Suppressor macrophage (primary cell): ENCODE data around the gene HOTAIR.

Experiments
- DNase-seq, 4 experiments: peaks; one replicate each; pipeline ENCODE4 v3.0.0-alpha.2; 2020 to 2022

HOTAIR gene

GRCh38 chr12:54011665-54012532 is 37.1 kb upstream of the HOTAIR start:
- DNase-seq: no peak

DNA sequence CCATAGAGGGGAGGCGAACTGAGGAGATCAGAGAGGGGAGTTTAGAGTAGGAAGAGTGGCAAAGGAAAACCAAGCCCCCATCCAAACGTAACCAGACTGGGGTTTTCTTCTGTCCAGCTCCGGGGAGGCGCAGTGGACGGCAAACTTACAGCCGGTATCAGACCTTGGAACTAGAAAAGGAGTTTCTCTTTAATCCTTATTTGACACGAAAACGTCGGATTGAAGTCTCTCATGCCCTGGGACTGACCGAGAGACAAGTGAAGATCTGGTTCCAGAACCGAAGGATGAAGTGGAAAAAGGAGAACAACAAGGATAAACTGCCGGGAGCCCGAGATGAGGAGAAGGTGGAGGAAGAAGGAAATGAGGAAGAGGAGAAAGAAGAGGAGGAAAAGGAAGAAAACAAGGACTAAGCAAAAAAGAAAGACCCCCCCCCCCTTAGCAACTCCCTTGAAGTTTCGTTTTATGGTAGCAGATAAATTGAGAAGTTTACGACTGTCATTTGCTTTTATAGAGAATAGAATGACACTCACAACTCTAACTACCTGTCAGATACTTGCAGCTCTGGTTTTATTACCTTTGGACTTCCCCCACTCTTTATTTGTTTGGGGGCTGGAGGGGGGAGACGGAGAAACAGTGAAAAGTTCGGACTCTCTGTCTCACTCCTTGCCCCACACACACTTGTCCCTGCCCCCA is 36.4 kb upstream of the HOTAIR start:
- no peak for DNase-seq

- no peak for DNase-seq
Measured at GRCh38 chr12:54010053-54010971, 35.6 kb upstream of the HOTAIR start.

- peak; percentile 23 to 63 (median 46) for DNase-seq
Measured at GRCh38 chr12:54009171-54010052, 34.7 kb upstream of the HOTAIR start.

GRCh38 chr12:54008260-54008552 is 33.5 kb upstream of the HOTAIR start:
- DNase-seq: no peak

DNA sequence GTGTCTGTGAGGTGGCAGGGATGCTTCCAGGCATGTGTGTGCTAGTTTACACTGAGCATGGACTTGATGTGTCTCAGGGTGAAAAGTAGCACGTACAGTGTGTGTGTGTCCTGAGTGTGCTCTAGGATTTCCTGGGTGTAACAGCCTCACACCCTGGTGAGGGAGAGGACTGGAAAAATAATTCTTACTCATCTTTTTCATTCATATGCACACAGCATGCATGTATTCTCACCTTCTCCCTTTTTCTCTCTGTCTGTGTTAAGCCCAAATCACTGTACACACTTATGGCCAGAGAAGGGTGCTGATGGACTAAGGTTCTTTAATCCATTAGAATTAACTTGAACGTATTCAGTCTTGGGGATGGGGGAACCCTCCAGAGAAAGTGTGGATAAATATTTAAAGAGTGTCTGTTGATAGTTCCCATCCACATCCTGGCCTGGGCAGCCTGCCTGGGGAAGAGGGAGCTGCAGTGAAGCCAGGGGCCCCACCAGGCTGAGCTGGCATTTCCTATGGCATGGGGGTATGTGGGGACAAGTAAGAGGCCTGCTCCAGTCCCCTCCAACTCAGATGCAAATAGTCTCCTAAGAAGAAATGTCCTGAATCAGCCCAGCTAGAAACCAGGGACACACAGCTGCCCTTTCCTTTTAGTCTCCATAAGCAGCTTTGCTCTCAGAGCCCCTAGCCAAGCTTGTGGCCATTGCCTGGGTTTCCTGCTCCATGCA is 32.9 kb upstream of the HOTAIR start:
- DNase-seq: no peak

- no peak for DNase-seq
Measured at GRCh38 chr12:54006559-54007220, 31.9 kb upstream of the HOTAIR start.

DNA sequence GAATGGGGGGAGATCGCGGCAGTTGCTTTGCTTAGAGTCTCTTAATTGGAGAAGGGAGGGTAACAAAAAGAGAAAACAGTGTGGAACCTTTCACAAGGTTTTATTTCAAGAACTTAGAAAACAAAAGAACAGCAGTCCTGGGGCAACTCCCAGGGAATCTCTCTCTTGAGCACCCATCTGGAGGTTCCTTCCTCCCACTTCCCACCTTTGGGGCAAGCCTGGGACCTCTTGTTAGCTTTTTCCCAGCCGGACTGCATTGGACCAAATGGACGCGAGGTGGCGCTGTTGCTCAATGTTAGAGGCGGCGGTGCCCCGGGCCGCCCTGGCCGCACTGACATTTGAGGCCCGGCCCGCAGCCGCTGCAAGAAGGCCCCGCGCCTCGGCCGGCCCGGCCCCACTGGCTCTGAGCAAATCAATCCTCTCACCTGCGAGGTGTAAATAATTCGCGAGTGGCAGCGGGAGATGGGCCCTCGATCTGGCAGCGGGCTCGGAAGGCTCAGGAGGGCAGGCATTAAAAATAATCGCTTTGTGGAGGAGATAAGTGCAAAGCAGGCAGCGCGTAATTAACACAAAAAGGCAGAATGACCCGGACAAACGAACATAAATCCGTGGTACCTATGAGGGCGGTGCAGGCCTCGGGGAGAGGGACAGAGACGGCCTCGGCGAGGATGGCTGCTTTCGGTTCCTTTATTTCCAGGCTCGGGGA is 31.3 kb upstream of the HOTAIR start:
- peak; percentile 82 to 91 (median 90) for DNase-seq

GRCh38 chr12:54005531-54005852 is 30.7 kb upstream of the HOTAIR start:
- DNase-seq: no peak

DNA sequence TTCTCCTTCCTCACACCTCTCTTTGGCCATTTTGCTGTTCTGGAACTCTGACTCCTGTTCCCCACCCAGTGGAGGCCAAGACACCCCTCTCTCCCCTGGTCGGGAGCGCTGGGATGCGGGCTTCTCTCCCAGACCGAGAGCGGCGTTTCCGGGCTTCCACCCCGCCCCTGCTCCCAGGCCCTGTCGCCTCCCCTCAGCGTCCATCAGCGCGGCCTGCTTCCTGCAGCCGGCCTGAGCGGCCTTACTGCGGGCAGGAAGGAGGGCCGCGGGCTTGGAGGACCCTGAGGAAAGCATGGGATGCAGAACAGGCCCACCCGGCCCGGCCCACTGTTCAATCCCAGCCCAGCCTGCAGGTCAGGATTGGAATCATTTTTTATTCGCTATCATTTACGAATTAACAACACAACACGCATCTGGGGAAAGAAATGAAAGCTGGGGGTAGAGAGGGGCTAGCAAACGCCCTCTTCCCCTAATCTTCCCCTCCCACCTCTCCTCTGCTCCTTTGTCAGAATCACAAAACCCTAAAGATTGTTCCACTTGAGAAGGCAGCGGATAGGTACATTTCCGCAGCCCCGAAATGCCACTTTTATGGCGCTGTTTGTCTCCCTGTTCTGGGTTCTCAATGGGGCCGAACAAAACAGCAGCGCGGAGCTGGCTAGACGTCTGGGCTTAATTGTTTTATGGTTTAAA is 30.2 kb upstream of the HOTAIR start:
- DNase-seq: no peak

DNA sequence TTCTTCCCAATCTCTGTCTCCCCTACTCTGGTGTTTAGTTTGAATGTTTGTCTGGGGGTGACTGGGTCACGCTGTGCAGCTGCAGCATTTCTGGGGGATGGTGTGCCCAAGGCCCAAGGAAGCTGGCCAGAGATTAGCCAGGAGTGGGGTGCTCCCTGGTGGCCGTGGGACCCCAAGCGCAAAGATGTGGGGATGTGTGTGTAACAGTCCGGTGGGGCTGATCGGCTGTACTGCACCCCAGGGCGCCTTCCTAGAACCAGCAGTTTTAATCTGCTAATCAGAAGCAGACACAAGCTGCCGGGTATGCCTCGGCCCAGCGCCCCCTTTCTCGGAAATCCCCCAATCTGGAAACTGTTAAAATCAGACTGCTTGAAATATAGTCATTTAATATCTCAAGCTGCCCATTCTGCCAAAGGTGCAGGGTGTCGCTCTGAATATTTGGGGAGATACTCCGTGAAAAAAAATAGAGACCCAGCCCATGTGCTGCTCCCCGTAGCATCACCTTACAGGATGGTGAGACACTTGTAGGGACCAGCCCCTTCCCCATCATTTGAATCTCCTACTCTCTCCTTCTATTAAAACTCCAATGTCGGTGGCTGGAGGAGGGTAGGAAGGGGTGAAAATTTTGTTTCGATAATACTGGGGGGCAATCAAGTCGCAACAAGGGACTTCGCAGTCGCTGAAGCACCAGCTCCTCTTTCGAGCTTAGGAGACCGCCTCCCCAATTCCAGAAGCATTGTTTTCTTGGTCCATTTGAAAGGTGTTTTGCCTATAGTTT is 29.5 kb upstream of the HOTAIR start:
- no peak for DNase-seq

GRCh38 chr12:54003625-54004024 is 28.9 kb upstream of the HOTAIR start:
- DNase-seq: no peak

DNA sequence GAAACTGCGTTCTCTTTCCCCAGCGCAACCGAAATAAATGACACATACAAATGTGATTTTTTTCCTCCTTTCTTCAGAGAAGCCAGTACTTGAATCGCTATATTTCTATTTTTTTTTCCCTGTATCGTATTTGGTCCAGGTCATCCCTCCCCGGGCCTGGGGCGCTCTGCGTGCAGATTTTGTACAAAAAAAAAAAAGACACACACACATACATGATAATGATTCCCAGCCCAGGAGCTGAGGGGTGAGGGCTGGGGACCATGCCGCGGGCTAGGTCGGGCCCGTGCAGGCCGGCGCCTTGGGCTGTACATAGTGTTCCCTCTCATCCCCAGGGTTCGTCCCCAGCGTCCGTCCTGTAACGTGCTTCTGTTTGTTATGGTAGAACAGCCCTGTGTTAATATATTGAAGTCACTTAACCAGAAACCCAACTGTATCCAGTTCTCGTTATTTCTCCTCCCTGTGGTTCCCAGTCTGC is 28.2 kb upstream of the HOTAIR start:
- DNase-seq: no peak

DNA sequence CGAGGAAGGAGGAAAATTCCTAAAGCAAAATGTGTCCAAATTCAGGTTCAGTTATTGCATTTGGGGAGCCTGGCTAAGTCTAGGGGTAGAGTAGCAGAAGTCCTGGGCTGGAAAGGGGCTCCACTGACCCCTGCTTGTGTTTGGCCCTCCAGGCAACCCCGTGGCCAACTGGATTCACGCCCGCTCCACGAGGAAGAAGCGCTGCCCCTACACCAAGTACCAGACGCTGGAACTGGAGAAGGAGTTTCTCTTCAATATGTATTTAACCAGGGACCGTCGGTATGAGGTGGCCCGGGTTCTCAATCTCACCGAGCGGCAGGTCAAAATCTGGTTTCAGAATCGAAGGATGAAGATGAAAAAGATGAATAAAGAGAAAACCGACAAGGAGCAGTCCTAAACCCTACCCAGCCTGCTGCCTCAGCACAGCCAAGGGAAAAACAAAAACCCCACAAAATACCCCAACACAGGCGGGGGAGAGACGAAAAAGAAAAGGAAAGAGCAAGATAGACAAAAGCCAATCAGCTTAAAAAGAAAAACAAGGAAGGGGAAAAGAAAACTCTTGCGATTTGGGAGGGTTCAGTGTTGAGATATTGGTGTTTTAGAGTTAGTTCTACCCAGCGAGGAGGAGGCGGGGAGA is 27.6 kb upstream of the HOTAIR start:
- no peak for DNase-seq

- DNase-seq: no peak
Measured at GRCh38 chr12:54001283-54002187, 26.8 kb upstream of the HOTAIR start.

DNA sequence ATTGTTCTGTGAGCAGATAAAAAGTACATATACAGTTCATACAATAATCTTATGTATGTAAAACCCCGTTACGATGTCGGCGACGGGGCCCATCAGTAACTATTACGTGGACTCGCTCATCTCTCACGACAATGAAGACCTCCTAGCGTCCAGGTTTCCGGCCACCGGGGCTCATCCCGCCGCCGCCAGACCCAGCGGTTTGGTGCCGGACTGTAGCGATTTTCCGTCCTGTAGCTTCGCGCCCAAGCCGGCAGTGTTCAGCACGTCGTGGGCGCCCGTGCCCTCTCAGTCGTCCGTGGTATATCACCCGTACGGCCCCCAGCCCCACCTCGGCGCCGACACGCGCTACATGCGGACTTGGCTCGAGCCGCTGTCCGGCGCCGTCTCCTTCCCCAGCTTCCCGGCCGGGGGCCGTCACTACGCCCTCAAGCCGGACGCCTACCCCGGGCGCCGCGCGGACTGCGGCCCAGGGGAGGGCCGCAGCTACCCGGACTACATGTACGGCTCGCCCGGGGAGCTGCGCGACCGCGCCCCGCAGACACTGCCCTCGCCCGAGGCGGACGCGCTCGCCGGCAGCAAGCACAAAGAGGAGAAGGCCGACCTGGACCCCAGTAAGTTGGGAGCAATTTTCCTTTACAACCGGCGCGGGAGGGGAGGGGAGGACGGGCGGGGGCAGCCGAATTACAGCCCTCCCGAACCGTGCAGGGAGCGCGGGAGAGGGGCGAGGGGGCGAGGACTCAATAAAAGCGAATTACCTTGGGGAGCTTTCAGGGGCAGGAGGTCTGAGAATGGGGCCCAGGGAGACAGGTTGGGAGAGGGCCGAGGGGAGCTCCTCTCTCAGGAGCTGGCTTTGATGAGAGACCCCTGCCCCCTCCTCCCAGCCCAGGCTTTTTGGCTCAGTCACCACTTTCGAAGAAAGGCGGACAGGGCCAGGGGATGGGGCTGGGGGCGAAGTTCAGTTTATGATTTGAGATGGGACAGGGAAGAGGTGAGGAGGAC is 25.7 kb upstream of the HOTAIR start, which contains the start of gene HOXC9:
HOXC9 (plus strand) TSS at position 46 of the 999 bp plus-strand sequence; CDS start at position 74, 28 bp downstream.
- peak in 1 of 4 experiments; percentile 25 for DNase-seq
